ENCODE measurements around the gene CLEC18B. TPM values are rescaled to one million over a fixed set of nuclear protein-coding genes. Genes with fewer than 3 reads are reported as not detected.
"Not testable (repeated sequence)": the region's sequence is repeated elsewhere in the genome, so short reads cannot be mapped to it uniquely, and the experiment has no call there.

Gene CLEC18B
- polyA plus RNA-seq, 1 donor = 2.8 TPM

- not testable (repeated sequence) for DNase-seq (ENCODE audit: low read depth)
Measured at GRCh38 chr16:74443624-74444346, 22.5 kb upstream of the CLEC18B start.

- DNase-seq (ENCODE audit: low read depth) = no peak
Measured at GRCh38 chr16:74439685-74440084, 18.4 kb upstream of the CLEC18B start.

- no peak for DNase-seq (ENCODE audit: low read depth)
Measured at GRCh38 chr16:74438492-74438979, 17.3 kb upstream of the CLEC18B start.

GRCh38 chr16:74431516-74431915 is 10.2 kb upstream of the CLEC18B start:
- DNase-seq (ENCODE audit: low read depth) = no peak

GRCh38 chr16:74430036-74430712 is 8.9 kb upstream of the CLEC18B start:
- not testable (repeated sequence) for DNase-seq (ENCODE audit: low read depth)

- DNase-seq (ENCODE audit: low read depth) = not testable (repeated sequence)
Measured at GRCh38 chr16:74428493-74428892, 7.2 kb upstream of the CLEC18B start.

GRCh38 chr16:74425751-74426150 is 4.5 kb upstream of the CLEC18B start:
- DNase-seq (ENCODE audit: low read depth) = not testable (repeated sequence)

GRCh38 chr16:74423721-74424120 is 2.4 kb upstream of the CLEC18B start:
- DNase-seq (ENCODE audit: low read depth) = not testable (repeated sequence)

GRCh38 chr16:74422086-74422485 is 808 bp upstream of the CLEC18B start:
- DNase-seq (ENCODE audit: low read depth) = not testable (repeated sequence)

GRCh38 chr16:74421482-74421785 is 156 bp upstream of the CLEC18B start:
- not testable (repeated sequence) for DNase-seq (ENCODE audit: low read depth)

- not testable (repeated sequence) for DNase-seq (ENCODE audit: low read depth)
Measured at GRCh38 chr16:74419811-74420210, 1.5 kb downstream of the CLEC18B start.

GRCh38 chr16:74417897-74418296 is 3.4 kb downstream of the CLEC18B start:
- DNase-seq (ENCODE audit: low read depth) = not testable (repeated sequence)

- not testable (repeated sequence) for DNase-seq (ENCODE audit: low read depth)
Measured at GRCh38 chr16:74413920-74414319, 7.4 kb downstream of the CLEC18B start.

- not testable (repeated sequence) for DNase-seq (ENCODE audit: low read depth)
Measured at GRCh38 chr16:74413485-74413884, 7.8 kb downstream of the CLEC18B start.

- DNase-seq (ENCODE audit: low read depth) = not testable (repeated sequence)
Measured at GRCh38 chr16:74412775-74413390, 8.4 kb downstream of the CLEC18B start.

GRCh38 chr16:74412138-74412774 is 9.0 kb downstream of the CLEC18B start:
- not testable (repeated sequence) for DNase-seq (ENCODE audit: low read depth)

GRCh38 chr16:74410981-74411380 is 10.3 kb downstream of the CLEC18B start:
- not testable (repeated sequence) for DNase-seq (ENCODE audit: low read depth)

GRCh38 chr16:74410057-74410957 is 11.0 kb downstream of the CLEC18B start:
- not testable (repeated sequence) for DNase-seq (ENCODE audit: low read depth)

GRCh38 chr16:74409185-74409981 is 11.9 kb downstream of the CLEC18B start:
- DNase-seq (ENCODE audit: low read depth) = not testable (repeated sequence)

- DNase-seq (ENCODE audit: low read depth) = not testable (repeated sequence)
Measured at GRCh38 chr16:74407362-74407705, 13.9 kb downstream of the CLEC18B start.

Measured in forelimb muscle (tissue), 1 donor.